ENCODE measurements around the gene DRC1. TPM values are rescaled to one million over a fixed set of nuclear protein-coding genes. Genes with fewer than 3 reads are reported as not detected.

The DRC1 gene
- total RNA-seq, 2 experiments from 2014 or later = not detected

DNA sequence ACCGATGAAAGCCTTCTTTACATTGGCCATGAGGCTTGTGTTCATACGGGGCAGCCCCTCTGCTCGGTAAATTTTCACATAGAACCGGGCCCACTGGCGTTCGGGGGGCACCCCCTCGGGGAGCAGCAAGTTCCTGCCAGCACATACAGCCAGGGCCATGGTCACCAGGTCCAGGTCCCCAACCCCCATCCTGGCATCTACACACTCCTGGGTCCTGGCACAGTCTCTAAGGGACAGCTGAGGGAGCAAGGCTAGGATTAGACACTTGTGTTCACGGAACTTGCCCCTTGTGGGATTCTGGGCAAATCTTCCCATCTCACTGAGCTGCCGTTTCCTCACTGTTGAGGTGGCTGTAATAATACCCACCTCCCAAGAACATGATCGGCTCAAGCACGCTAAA, 81.8 kb downstream of the DRC1 start:
- ATAC-seq (ENCODE audit: low read depth) (no peak), DNase-seq (no peak)
- Mint-ChIP-seq H3K27me3 (peaks cover 2% of the 10 kb centered on the region), H3K4me1 (peaks cover 20% of the 10 kb centered on the region), H3K36me3 (no peaks in the 10 kb centered on the region), H3K27ac (no peak overlapping the region), H3K4me3 (no peak overlapping the region), H3K9me3 (no peaks in the 10 kb centered on the region)
- POLR2A ChIA-PET = no interaction called here

DNA sequence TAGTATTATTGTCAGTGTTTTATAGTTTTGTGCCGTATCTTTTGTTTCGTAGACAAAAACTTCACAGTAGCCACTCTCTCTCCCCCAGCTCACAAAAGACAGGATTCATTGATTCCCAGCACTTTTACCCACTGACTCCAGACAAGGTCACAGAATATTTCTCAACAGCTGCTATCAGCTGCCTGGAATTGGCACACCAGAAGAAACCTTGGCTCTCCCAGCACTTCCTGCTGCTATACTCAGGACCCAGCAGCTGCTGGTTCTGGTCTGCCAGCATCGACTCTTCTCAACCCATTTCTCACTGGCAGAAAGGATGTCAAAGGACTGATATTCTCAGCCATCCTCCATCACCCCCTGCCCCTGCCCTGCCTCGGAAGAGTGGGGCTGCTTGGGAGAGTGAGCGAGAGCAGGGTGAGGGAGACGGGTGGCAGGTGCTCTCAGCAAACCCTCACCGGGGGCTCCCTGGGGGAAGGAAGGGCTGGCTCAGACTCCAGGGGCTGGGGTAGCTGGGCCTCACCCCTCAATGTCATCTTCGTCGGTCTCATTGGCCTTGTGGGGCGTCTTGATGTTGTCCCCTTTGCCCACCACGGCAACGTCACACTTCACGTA, 82.3 kb downstream of the DRC1 start:
- H3K4me3 Mint-ChIP-seq = no peak overlapping the region
- POLR2A ChIA-PET = no interaction called here
- DNase-seq = no peak
- H3K36me3 Mint-ChIP-seq = no peaks in the 10 kb centered on the region
- H3K4me1 Mint-ChIP-seq = peaks cover 20% of the 10 kb centered on the region
- no peak for ATAC-seq (ENCODE audit: low read depth)
- H3K27ac Mint-ChIP-seq = no peak overlapping the region
- peaks cover 2% of the 10 kb centered on the region for H3K27me3 Mint-ChIP-seq
- H3K9me3 Mint-ChIP-seq = no peaks in the 10 kb centered on the region

DNA sequence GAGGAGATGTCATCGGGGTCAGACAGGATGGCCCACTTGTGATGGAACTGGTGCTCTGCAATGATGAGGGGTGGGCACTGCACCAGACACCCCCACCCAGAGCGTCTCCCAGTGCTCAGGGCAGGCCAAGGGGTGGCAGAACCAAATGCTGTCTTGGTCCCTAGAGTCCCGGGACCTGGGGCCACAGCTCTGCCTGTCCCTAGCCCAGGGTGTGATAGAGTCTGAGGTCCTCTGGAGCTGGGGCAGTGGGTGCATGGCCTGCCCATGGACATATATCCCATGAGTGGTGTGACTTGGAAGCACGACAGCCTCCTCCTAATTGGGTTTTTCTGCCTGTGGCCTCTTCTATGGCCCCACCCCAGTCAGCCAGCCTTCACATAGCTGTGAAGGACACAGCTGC, 82.9 kb downstream of the DRC1 start:
- POLR2A ChIA-PET = no interaction called here
- Mint-ChIP-seq H3K9me3 (no peaks in the 10 kb centered on the region), H3K36me3 (no peaks in the 10 kb centered on the region), H3K27ac (no peak overlapping the region), H3K4me1 (peaks cover 20% of the 10 kb centered on the region), H3K27me3 (peaks cover 2% of the 10 kb centered on the region), H3K4me3 (no peak overlapping the region)
- no peak for ATAC-seq (ENCODE audit: low read depth)
- DNase-seq = no peak

DNA sequence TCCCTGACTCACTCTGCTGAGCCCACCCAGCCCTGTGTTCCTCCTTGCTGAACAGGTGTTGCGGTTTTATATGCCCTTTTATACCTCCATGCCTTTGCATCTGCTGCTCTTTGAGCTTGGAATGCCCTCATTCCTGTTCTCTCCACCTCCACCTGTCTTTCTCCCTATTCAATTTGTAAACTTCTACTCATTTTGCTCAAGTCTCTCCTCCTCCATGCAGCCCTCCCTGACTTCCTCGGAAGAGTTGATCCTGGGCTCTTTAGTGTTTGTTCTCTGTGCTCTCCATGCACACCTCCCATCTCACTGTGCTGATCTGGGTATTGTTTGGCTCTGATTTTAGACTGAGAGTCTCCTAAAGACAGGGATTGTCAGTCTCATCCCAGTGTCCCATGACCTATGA, 83.4 kb downstream of the DRC1 start:
- peaks cover 20% of the 10 kb centered on the region for H3K4me1 Mint-ChIP-seq
- POLR2A ChIA-PET = no interaction called here
- no peak for DNase-seq
- H3K27ac Mint-ChIP-seq = peak overlapping the region; percentile 42
- H3K27me3 Mint-ChIP-seq = peaks cover 2% of the 10 kb centered on the region
- H3K36me3 Mint-ChIP-seq = no peaks in the 10 kb centered on the region
- no peak for ATAC-seq (ENCODE audit: low read depth)
- no peak overlapping the region for H3K4me3 Mint-ChIP-seq
- H3K9me3 Mint-ChIP-seq = no peaks in the 10 kb centered on the region

GRCh38 chr2:26485725-26486418, 84.2 kb downstream of the DRC1 start:
- Mint-ChIP-seq H3K27ac (peak overlapping the region; percentile 5), H3K27me3 (peaks cover 2% of the 10 kb centered on the region), H3K4me1 (peaks cover 22% of the 10 kb centered on the region), H3K36me3 (no peaks in the 10 kb centered on the region), H3K9me3 (no peaks in the 10 kb centered on the region), H3K4me3 (no peak overlapping the region)
- DNase-seq = no peak
- POLR2A ChIA-PET = interaction anchor here (2.3 kb wide), 1 partner anchor 8 kb away, joined by 18 read pairs; the partner anchor contains the start of gene OTOF
- ATAC-seq (ENCODE audit: low read depth) = no peak

GRCh38 chr2:26486789-26487188, 85.1 kb downstream of the DRC1 start:
- ATAC-seq (ENCODE audit: low read depth) = peak; percentile 40
- Mint-ChIP-seq H3K36me3 (no peaks in the 10 kb centered on the region), H3K27ac (peak overlapping the region; percentile 80), H3K27me3 (peaks cover 2% of the 10 kb centered on the region), H3K9me3 (no peaks in the 10 kb centered on the region), H3K4me1 (peaks cover 22% of the 10 kb centered on the region), H3K4me3 (peak overlapping the region; percentile 31)
- DNase-seq = no peak
- POLR2A ChIA-PET = interaction anchor here (1.0 to 2.3 kb wide), 3 partner anchors 9 to 19 kb away, joined by 3 to 18 read pairs (median 5); partner anchors contain the start of gene OTOF

- peak; percentile 61 for ATAC-seq (ENCODE audit: low read depth)
- peaks cover 22% of the 10 kb centered on the region for H3K4me1 Mint-ChIP-seq
- no peaks in the 10 kb centered on the region for H3K9me3 Mint-ChIP-seq
- POLR2A ChIA-PET = interaction anchor here (1.0 to 2.3 kb wide), 3 partner anchors 9 to 20 kb away, joined by 3 to 18 read pairs (median 5); partner anchors contain the start of gene OTOF
- H3K4me3 Mint-ChIP-seq = peak overlapping the region; percentile 31
- H3K36me3 Mint-ChIP-seq = no peaks in the 10 kb centered on the region
- peak overlapping the region; percentile 80 for H3K27ac Mint-ChIP-seq
- DNase-seq = no peak
- peaks cover 2% of the 10 kb centered on the region for H3K27me3 Mint-ChIP-seq
Measured at GRCh38 chr2:26487192-26487591, 85.5 kb downstream of the DRC1 start.

GRCh38 chr2:26488463-26489212, 86.9 kb downstream of the DRC1 start:
- Mint-ChIP-seq H3K36me3 (no peaks in the 10 kb centered on the region), H3K27me3 (peaks cover 2% of the 10 kb centered on the region), H3K9me3 (no peaks in the 10 kb centered on the region), H3K4me3 (no peak overlapping the region), H3K27ac (peak overlapping the region; percentile 7), H3K4me1 (peaks cover 25% of the 10 kb centered on the region)
- POLR2A ChIA-PET = interaction anchor here (2.3 kb wide), 1 partner anchor 11 kb away, joined by 18 read pairs; the partner anchor contains the start of gene OTOF
- ATAC-seq (ENCODE audit: low read depth) = no peak
- DNase-seq = no peak

DNA sequence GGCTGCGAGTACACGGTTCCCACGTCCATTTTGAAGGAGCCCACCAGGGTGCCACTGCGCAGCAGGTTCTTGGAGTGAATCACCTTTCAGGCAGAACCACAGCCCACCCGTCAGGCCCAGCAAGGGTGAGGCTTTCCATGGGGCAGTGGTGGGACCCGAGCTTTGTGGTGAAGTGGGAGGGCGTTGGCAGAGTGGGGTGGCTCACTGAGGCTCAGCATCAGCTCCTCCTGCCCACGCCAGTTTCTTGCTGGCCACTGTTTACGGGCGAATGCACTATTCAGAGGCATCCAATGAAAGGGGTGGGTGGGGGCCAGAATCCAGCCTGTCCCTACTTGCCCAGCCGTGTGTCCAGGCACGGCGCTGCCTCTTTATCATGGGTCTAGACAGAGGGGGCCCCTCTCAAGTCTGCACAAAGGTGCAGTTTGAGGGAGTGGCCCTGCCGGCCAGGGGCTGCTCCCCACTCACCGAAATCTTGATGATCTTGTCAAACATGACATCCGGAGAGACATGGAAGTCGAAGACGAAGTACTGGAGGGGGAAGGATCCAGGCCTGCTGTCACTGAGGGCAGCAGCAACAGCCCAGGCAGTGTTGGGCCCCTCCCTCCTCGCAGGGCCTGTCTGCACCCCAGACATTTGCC, 87.6 kb downstream of the DRC1 start:
- H3K27ac Mint-ChIP-seq = peak overlapping the region; percentile 74
- no peaks in the 10 kb centered on the region for H3K27me3 Mint-ChIP-seq
- H3K36me3 Mint-ChIP-seq = no peaks in the 10 kb centered on the region
- no peak for DNase-seq
- H3K4me3 Mint-ChIP-seq = no peak overlapping the region
- ATAC-seq (ENCODE audit: low read depth) = no peak
- peaks cover 30% of the 10 kb centered on the region for H3K4me1 Mint-ChIP-seq
- POLR2A ChIA-PET = no interaction called here
- no peaks in the 10 kb centered on the region for H3K9me3 Mint-ChIP-seq

- DNase-seq (no peak), ATAC-seq (ENCODE audit: low read depth) (no peak)
- POLR2A ChIA-PET = interaction anchor here (2.3 to 3.6 kb wide), 2 partner anchors 14 to 16 kb away, joined by 6 to 20 read pairs; partner anchors contain the start of gene OTOF
- H3K4me1 Mint-ChIP-seq = peaks cover 26% of the 10 kb centered on the region
- no peak overlapping the region for H3K27ac Mint-ChIP-seq
- no peak overlapping the region for H3K4me3 Mint-ChIP-seq
- peaks cover 1% of the 10 kb centered on the region for H3K36me3 Mint-ChIP-seq
- no peaks in the 10 kb centered on the region for H3K9me3 Mint-ChIP-seq
- H3K27me3 Mint-ChIP-seq = no peaks in the 10 kb centered on the region
Measured at GRCh38 chr2:26491563-26492167, 89.9 kb downstream of the DRC1 start.

- H3K4me3 Mint-ChIP-seq = peak overlapping the region; percentile 67
- no peak overlapping the region for H3K27ac Mint-ChIP-seq
- no peaks in the 10 kb centered on the region for H3K9me3 Mint-ChIP-seq
- no peaks in the 10 kb centered on the region for H3K27me3 Mint-ChIP-seq
- ATAC-seq (ENCODE audit: low read depth) (no peak), DNase-seq (no peak)
- POLR2A ChIA-PET = interaction anchor here (2.3 to 3.6 kb wide), 2 partner anchors 15 to 18 kb away, joined by 6 to 20 read pairs; partner anchors contain the start of gene OTOF
- peaks cover 14% of the 10 kb centered on the region for H3K4me1 Mint-ChIP-seq
- peaks cover 1% of the 10 kb centered on the region for H3K36me3 Mint-ChIP-seq
Measured at GRCh38 chr2:26492749-26493515, 91.2 kb downstream of the DRC1 start.

DNA sequence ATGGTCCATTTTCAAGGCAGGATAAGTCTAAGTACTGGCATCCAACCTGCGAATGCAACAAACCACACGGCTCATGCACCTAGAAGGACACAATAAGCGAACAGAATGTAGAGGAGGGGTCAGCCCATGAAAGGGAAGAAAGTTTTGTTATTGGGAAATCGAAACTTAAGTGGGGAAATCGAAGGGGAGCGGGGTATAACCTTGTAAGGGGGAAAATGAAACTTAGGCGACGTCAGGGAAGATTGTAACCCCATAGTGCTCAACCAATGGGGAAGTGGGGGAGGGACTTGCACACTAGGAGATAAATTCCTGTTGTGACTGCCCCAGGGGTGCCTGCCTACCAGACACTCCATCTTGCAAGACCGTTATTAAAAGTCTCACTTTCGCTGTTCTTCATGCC, 91.8 kb downstream of the DRC1 start:
- Mint-ChIP-seq H3K27me3 (no peaks in the 10 kb centered on the region), H3K4me1 (peaks cover 13% of the 10 kb centered on the region), H3K27ac (no peak overlapping the region), H3K9me3 (no peaks in the 10 kb centered on the region), H3K4me3 (peak overlapping the region; percentile 67), H3K36me3 (peaks cover 1% of the 10 kb centered on the region)
- DNase-seq (no peak), ATAC-seq (ENCODE audit: low read depth) (peak; percentile 93)
- POLR2A ChIA-PET = interaction anchor here (3.6 kb wide), 1 partner anchor 16 kb away, joined by 20 read pairs; the partner anchor contains the start of gene OTOF
